DMS79 (cell line): ENCODE results near the gene ARHGAP33.
"Not testable (repeated sequence)": the region's sequence is repeated elsewhere in the genome, so short reads cannot be mapped to it uniquely, and the experiment has no call there.

Experiments used
- DNase-seq: peaks from one replicate; lab custom pipeline; 2025; lab: John Stamatoyannopoulos, UW

The ARHGAP33 gene

GRCh38 chr19:35792312-35792711 is 16.9 kb downstream of the ARHGAP33 start:
- DNase-seq: no peak

DNA sequence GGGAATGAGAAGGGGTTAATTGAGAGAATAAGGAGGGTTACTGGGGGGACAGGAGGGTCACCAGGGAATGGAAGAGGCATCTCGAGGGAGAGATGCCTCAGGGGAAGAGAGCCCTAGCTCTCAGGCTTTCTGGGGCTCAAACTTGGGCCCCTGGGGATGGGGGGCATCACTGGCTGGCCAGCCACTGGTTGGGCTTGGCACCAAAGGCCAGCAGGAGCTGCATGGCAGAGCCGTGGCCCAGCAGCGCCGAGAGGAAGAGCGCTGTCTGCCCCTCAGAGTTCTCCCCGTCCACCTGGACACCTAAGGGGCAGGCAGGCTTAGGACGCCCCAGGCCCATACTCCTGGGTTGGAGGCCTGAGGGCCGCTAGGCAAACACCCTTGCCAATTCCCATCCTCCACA is 17.5 kb downstream of the ARHGAP33 start:
- DNase-seq: no peak

GRCh38 chr19:35793381-35794165 is 18.2 kb downstream of the ARHGAP33 start:
- DNase-seq: no peak

- not testable (repeated sequence) for DNase-seq
Observed at GRCh38 chr19:35795564-35795963, 20.2 kb downstream of the ARHGAP33 start.

DNA sequence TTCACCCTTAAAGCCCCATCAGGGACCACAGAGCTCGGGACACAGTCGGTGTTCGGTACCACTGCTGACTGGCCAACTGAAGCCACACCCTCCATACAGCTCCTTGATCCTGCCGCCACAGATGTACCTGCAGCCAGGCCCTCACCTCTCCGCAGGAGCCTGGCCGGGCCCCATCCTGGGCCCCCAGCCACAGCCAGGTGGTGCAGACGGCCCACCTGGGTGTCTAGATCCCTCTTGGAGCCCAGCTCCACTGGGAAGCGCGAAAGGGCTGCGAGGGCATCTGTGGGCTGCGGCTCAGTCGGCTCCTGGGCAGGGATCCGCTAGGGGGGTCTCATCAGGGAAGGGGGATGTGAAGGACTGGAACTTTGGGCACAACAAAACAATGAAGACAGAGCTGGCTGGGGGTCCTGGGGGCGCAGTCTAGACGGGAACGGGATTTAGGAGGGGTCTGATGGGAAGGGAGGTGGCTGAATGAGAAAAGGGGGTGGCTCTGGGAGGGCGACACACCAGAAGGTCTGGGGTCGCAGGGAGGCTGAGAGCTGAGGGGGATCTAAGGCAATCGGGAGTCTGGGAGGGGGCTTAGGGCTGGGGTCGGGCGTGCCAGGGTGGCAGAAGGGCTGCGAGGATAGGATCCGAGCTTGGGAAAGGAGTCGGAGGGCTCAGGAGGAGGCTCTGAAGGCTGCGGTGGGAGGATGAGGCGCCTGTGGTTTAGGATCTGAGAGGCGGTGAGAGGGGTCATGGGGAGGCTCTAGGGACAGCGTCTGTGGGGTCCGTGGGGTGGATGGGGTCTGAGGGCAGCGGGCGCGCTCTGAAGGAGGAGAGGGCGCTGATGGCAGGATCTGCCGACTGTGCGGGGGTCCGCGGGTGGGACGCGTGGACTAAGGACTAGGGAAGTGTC is 21.5 kb downstream of the ARHGAP33 start:
- DNase-seq: no peak

DNA sequence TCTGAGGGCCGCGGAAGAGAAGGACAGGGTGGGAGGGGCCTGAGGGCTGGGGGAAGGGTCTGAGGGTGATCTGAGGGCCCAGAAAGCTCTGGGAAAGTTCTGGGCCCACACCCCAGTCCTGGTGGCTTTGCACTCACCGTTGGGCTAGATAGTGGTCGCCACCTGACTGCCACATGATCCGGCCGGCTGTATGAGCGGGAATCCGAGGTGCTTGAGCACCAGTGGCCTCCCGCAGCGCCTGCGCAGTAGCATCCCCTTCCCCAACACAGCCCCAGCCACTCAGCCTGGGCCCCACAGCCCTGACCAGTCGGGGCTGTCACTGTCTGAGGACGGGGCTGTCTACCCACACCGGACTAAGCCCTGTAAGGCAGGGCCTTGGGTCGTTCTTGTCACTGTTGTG is 22.3 kb downstream of the ARHGAP33 start:
- no peak for DNase-seq

- DNase-seq: no peak
Observed at GRCh38 chr19:35801828-35802227, 26.5 kb downstream of the ARHGAP33 start.

GRCh38 chr19:35805526-35806102 is 30.2 kb downstream of the ARHGAP33 start:
- peak; percentile 16 for DNase-seq

DNA sequence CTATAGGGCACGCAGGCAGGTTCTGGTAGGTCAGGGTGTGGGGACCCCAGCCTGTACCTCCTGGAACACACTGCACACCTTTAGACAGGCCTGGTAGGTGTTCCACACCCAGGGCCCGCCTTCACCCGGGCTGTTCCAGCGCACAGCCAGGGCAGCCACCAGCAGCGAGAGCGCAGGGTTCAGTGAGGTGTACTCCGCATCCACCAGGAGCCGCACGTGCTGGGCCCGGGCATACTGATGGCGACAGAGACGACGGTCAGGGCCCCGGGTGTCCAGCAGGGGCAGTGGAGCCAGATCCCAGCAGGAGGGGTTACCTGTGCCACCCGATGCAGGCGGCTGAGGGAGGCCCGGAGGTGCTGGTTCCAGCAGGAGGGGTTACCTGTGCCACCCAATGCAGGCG is 31.2 kb downstream of the ARHGAP33 start:
- DNase-seq: no peak

GRCh38 chr19:35807633-35808032 is 32.3 kb downstream of the ARHGAP33 start:
- no peak for DNase-seq

DNA sequence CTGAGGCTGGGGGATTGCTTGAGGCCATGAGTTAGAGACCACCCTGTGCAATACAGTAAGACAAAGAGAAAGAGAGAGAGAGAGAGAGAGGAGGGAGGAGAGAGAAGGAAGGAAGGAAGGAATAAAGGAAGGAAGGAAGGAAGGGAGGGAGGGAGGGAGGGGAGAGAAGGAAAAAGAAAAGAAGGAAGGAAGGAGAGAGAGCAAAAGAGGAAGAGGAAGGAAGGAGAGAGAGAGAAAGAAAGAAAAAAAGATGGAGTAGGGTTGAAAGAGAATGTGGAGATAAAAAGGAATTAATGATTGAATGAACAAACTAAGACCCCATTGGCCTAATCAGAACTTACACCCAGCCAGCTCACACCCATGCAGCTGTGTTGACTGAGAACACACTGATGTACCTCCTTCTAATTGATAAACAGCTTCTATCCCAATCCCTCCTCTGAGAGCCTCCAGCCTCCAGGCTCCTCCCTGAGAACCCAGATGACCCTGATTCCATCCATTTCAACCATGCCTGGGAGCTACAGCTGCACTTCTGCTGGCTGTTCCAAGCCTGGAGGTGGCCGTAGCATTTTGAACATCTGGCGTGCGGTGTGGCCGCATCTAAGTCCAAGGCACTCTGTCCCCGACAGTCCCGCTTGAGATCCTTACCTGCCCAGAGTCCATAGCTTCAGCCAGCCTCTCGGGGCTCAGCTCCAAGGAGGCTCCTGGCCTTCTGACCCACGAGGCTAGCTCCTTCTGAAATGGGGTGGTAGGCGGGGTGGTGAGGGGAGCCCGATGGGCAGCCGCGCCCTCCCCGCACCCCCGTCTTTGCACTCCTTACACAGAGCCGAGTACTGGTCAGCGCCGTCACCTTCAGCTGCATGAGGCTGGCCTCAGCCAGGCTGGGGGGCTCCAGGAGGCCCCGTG is 36.2 kb downstream of the ARHGAP33 start:
- DNase-seq: no peak

- no peak for DNase-seq
Observed at GRCh38 chr19:35812220-35813042, 37.1 kb downstream of the ARHGAP33 start, which contains the start of gene PRODH2. Gene PRODH2, minus strand, starts transcription at chr19:35812845. Its CDS starts 40 bp downstream, at chr19:35812805.

- DNase-seq: no peak
Observed at GRCh38 chr19:35813043-35813890, 37.9 kb downstream of the ARHGAP33 start.

GRCh38 chr19:35816262-35816661 is 40.9 kb downstream of the ARHGAP33 start:
- DNase-seq: no peak

DNA sequence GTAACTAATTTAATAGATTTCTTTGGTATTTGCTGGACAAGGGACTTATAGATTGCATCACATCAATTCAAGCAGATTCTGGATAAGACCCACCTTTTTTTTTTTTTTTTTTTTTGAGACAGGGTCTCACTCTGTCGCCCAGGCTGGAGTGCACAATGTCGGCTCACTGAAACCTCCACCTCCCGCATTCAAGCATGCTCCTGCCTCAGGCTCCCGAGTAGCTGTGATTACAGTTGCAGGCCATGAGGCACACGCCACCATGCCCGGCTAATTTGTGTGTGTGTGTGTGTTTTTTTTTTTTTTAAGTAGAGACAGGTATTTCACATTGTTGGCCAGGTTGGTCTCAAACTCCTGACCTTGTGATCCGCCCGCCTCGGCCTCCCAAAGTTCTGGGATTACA is 41.5 kb downstream of the ARHGAP33 start:
- DNase-seq: no peak

DNA sequence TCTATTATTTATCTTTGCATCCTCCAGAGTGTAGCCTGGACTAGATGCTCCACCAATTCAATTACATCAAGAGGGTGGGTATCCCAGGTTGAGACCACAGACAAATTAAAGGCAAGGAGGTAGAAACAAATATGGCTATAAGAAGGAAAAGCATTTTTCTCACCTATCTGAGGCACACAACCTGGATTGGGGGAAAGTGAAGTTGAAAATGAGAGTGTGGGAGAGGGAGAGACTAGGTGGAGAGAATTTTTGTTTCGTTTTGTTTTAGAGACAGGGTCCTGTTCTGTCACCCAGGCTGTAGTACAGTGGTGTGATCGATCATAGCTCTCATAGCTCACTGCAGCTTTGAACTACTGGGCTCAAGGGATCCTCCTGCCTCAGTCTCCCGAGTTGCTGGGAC is 43.1 kb downstream of the ARHGAP33 start:
- no peak for DNase-seq

- DNase-seq: no peak
Observed at GRCh38 chr19:35822579-35822978, 47.2 kb downstream of the ARHGAP33 start.

- DNase-seq: no peak
Observed at GRCh38 chr19:35824150-35824549, 48.8 kb downstream of the ARHGAP33 start.

DNA sequence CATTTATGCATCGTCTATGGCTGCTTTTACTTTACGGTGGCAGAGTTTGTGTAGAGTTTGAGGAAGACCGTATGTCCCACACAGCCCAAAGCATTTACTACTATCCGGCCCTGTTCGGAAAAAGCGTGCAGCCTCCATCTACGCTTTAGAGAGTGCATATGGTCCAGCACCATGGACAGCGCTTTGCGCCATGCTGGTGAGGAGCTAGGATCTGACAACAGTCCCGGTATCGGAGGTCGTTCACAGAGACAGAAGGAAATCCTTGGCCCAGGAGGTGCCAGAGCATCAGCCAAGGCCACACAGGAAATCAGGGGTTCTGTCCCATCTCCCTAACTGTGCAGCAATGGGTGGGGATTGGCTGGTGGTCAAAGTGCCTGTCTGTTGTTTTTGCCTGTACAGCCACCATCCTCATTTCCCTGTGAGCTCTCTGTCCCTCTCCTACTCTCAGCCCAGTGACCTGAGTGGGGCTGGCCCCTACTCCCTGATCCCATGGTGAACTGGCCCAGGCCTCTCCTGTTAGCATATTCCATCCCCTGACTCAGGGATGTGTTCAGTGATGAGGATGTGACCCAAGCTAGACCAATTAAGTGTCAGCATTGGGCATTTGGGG is 53.4 kb downstream of the ARHGAP33 start:
- DNase-seq: no peak
